Measurements from ENCODE around the gene RPS6KB1.
"Not testable (repeated sequence)": the region's sequence is repeated elsewhere in the genome, so short reads cannot be mapped to it uniquely, and the experiment has no call there.

- not testable (repeated sequence) for TF ChIP-seq CTCF (IDR thresholded peaks at IDR 0.05); ZFX (IDR thresholded peaks at IDR 0.05; ENCODE audit: borderline replicate concordance)
Measured at GRCh38 chr17:59940697-59941096, 47.8 kb downstream of the RPS6KB1 start.

All from 22Rv1 (cell line).